GM12878 (cell line): ENCODE measurements around the gene NUAK1. TPM values are rescaled to one million over a fixed set of nuclear protein-coding genes. Genes with fewer than 3 reads are reported as not detected.

ENCODE experiments used
- ATAC-seq: fragments of 200-7000 bp; cut with Tn5 transposase; 3 replicates; pipeline ENCODE4 v1.9.1; 2020; ENCODE audit warnings: mild to moderate bottlenecking, moderate library complexity
- BruUV-seq: library from RNA; stranded (reverse); fragments of 400-500 nt; replicated peaks from 2 replicates; lab custom pipeline; 2021; lab: Mats Ljungman, UMichigan
- CTCF ChIA-PET: fragments of 300-600 bp; sonication (Branson Sonifier 250); formaldehyde crosslinking; extraction: SDS; loops from one replicate; lab custom pipeline; 2021; ENCODE audit warnings: inconsistent platforms; lab: Yijun Ruan, JAX
- POLR2A ChIA-PET: fragments of 350-600 bp; formaldehyde crosslinking; extraction: SDS; loops from one replicate; lab custom pipeline; 2021; ENCODE audit warnings: inconsistent platforms; lab: Charles Lee
- RAD21 ChIA-PET: fragments of 300-600 bp; sonication (Branson Sonifier 250); formaldehyde crosslinking; loops from one replicate; lab custom pipeline; 2023; ENCODE audit warnings: antibody characterized with exemption; ENCODE audit not compliant: unreplicated experiment; lab: Charles Lee
- SMC1A ChIA-PET: fragments of 300-600 bp; sonication (Branson Sonifier 250); formaldehyde crosslinking; loops from one replicate; lab custom pipeline; 2023; ENCODE audit not compliant: unreplicated experiment, uncharacterized antibody; lab: Charles Lee
- DNase-seq: peaks from one replicate; pipeline ENCODE4 v3.0.0-alpha.2; 2011; ENCODE audit warnings: low read depth, low spot score
- FAIRE-seq: peaks from 3 replicates; lab custom pipeline; 2011; peaks lifted over from hg19 to GRCh38; lab: Jason Lieb, UNC
- H2AFZ ChIP-seq: 2 replicates; pipeline ENCODE4 v1.6.0; 2011; ENCODE audit warnings: low read depth, low read length, control low read depth; ENCODE audit not compliant: control insufficient read depth
- H3K27ac ChIP-seq: 2 replicates; pipeline ENCODE4 v1.5.1; 2011; ENCODE audit warnings: control low read depth; ENCODE audit not compliant: control insufficient read depth, insufficient read depth
- H3K27me3 ChIP-seq, 2 experiments: replicated peaks in 1 of 2; 2 replicates each; pipeline versions ENCODE4 v1.6.0 to v1.6.1; 2011; ENCODE audit warnings: low read length in 1 of 2; ENCODE audit not compliant: control insufficient read depth in 2 of 2, insufficient read depth in 2 of 2
- H3K36me3 ChIP-seq, 2 experiments: 2 replicates each; pipeline ENCODE4 v1.5.1; 2011; ENCODE audit warnings: low read length in 1 of 2; ENCODE audit not compliant: control insufficient read depth in 2 of 2, insufficient read depth in 2 of 2
- H3K4me1 ChIP-seq: 2 replicates; pipeline ENCODE4 v1.6.1; 2011; ENCODE audit warnings: mild to moderate bottlenecking, low read length, moderate library complexity, mixed read lengths; ENCODE audit not compliant: control insufficient read depth, insufficient read depth
- H3K4me2 ChIP-seq: 2 replicates; pipeline ENCODE4 v1.6.0; 2011; ENCODE audit warnings: control low read depth; ENCODE audit not compliant: control insufficient read depth, insufficient read depth
- H3K4me3 ChIP-seq: fragments of 200-600 bp; sonication (generic); 2 replicates; pipeline ENCODE4 v1.5.1; 2016
- H3K79me2 ChIP-seq: 2 replicates; pipeline ENCODE4 v1.6.0; 2011; ENCODE audit warnings: low read length; ENCODE audit not compliant: control insufficient read depth, insufficient read depth
- H3K9ac ChIP-seq: 2 replicates; pipeline ENCODE4 v1.8.0; 2011; ENCODE audit warnings: low read length, control low read depth, mixed read lengths; ENCODE audit not compliant: control insufficient read depth, insufficient read depth
- H3K9me3 ChIP-seq: replicated peaks from 3 replicates; pipeline ENCODE4 v1.5.1; 2011; ENCODE audit warnings: mild to moderate bottlenecking, low read length; ENCODE audit not compliant: control insufficient read depth, insufficient read depth
- H4K20me1 ChIP-seq: 2 replicates; pipeline ENCODE4 v1.6.0; 2011; ENCODE audit not compliant: control insufficient read depth, insufficient read depth
- BACH1 ChIP-seq: fragments of 450-650 bp; IDR thresholded peaks from 2 replicates; pipeline ENCODE4 v1.6.1; 2017; ENCODE audit warnings: mild to moderate bottlenecking, borderline replicate concordance
- CHD2 ChIP-seq: IDR thresholded peaks from 2 replicates; pipeline ENCODE4 v1.6.1; 2011; ENCODE audit warnings: low read depth, low read length, improper control_type of control experiment, borderline replicate concordance
- MEF2B ChIP-seq: fragments of 450-650 bp; IDR thresholded peaks from 2 replicates; pipeline ENCODE4 v1.6.1; 2018; ENCODE audit warnings: mild to moderate bottlenecking, moderate library complexity; ENCODE audit not compliant: partially characterized antibody, poor library complexity, severe bottlenecking
- MTA2 ChIP-seq: fragments of 450-650 bp; IDR thresholded peaks from 2 replicates; pipeline ENCODE4 v1.6.1; 2016; ENCODE audit warnings: low read depth, mild to moderate bottlenecking, moderate library complexity
- MTA3 ChIP-seq: IDR thresholded peaks from 2 replicates; pipeline ENCODE4 v1.6.1; 2012; ENCODE audit warnings: low read length, inconsistent platforms, borderline replicate concordance
- MXI1 ChIP-seq: fragments of 150-350 bp; IDR thresholded peaks from 2 replicates; pipeline ENCODE4 v1.6.1; 2011; ENCODE audit warnings: low read depth, mild to moderate bottlenecking, inconsistent platforms, low read length, improper control_type of control experiment
- NFIC ChIP-seq: IDR thresholded peaks from 2 replicates; pipeline ENCODE4 v1.6.1; 2012; ENCODE audit warnings: low read depth, mild to moderate bottlenecking, inconsistent platforms, low read length, moderate library complexity
- SMARCA5 ChIP-seq: fragments of 450-650 bp; IDR thresholded peaks from 2 replicates; pipeline ENCODE4 v1.6.1; 2017; ENCODE audit warnings: mild to moderate bottlenecking
- SUZ12 ChIP-seq: fragments of 200-600 bp; sonication (generic); IDR thresholded peaks from one replicate; pipeline ENCODE4 v1.6.1; 2018; ENCODE audit warnings: antibody characterized with exemption, mild to moderate bottlenecking; ENCODE audit not compliant: unreplicated experiment
- WGBS: methylation state at CpG from one replicate; pipeline ENCODE4 v1.1.6; 2016; ENCODE audit warnings: low lambda C conversion rate; ENCODE audit not compliant: insufficient replicate concordance, insufficient coverage; ENCODE audit errors: missing lambda C conversion rate; 5-methylcytosine and 5-hydroxymethylcytosine counted together
- in situ Hi-C: fragments of 300-500 bp; cut with MboI; formaldehyde crosslinking; loops from 9 replicates; pipeline ENCODE4 v1.14.3; 2018; ENCODE audit warnings: mixed read lengths
- intact Hi-C: fragments of 100-400 bp; cut with micrococcal nuclease; formaldehyde crosslinking; loops from one replicate; pipeline ENCODE4 v1.14.2; 2022; ENCODE audit not compliant: unreplicated experiment
- polyA plus RNA-seq, 11 experiments: library from polyadenylated mRNA; depleted of rRNA in 4 of 11; unstranded in 6 of 11; stranded (reverse) in 5 of 11; fragments of >200 nt; fragmentation: Nextera tagmentation in 4 of 11; fragmentation: Illumina TruSeq in 1 of 11; extraction: Ambion mirVana in 4 of 11; extraction: Trizol in 1 of 11; gene quantifications; 1 replicate in 1 of 11; 2 replicates in 10 of 11; pipeline versions ENCODE4 v1.2.1 to v1.2.3, GENCODE V29; 2011 to 2016; ENCODE audit warnings: inconsistent platforms in 2 of 11, missing spikeins in 2 of 11, low read depth in 1 of 11
- total RNA-seq, 4 experiments: library from RNA; depleted of rRNA in 3 of 4; stranded (reverse); fragments of >200 nt in 3 of 4; fragmentation: Illumina TruSeq in 1 of 4; extraction: Trizol in 1 of 4; gene quantifications; 2 replicates each; pipeline versions ENCODE4 v1.2.1 to v1.2.3, GENCODE V29; 2013 to 2021
- TF ChIP-seq, protein P1 (sequence below): IDR thresholded peaks from 2 replicates; pipeline ENCODE4 v1.6.1; 2011; ENCODE audit warnings: mild to moderate bottlenecking, low read depth, low read length, moderate library complexity; ENCODE audit not compliant: insufficient replicate concordance
- TF ChIP-seq, protein P2 (sequence below): fragments of 450-650 bp; IDR thresholded peaks from 2 replicates; pipeline ENCODE4 v1.6.1; 2017; ENCODE audit warnings: borderline replicate concordance
- TF ChIP-seq, protein P3 (sequence below): fragments of 450-650 bp; conservative IDR thresholded peaks from 2 replicates; pipeline ENCODE4 v1.6.1; 2017; ENCODE audit warnings: mild to moderate bottlenecking, moderate library complexity
- TF ChIP-seq, protein P4 (sequence below): fragments of 450-650 bp; IDR thresholded peaks from 2 replicates; pipeline ENCODE4 v1.6.1; 2017; ENCODE audit warnings: low read depth, mild to moderate bottlenecking, moderate library complexity

The NUAK1 gene
- total and polyA plus RNA-seq, 10 of the 15 experiments (the other 5 are each of a cell fraction or from before 2014, with no cell fraction given): 0.03 to 0.42 (median 0.08) TPM; not detected in 2

DNA sequence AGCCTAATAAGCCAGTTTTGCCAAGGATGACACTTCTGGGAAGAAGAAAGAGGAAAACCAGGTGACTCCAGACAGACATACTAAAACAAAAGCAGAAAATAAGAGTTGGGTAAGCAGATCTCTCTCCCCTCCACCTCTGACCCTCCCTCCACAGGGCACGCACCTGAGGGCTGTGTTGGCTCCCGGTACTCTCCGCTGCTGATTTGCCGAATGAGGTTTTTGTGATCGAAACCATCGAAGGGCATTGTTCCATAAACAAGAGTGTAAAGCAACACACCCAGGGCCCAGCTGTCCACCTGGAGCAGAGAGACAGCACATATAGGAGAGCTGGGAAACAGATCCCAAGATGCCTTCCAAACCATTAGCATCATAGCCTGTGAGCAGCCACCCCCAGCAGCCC lies 68.1 kb downstream of the NUAK1 start (continued):
- TF ChIP-seq SMARCA5 (no peak), MTA2 (no peak), CHD2 (no peak), MEF2B (no peak), SUZ12 (no peak), NFIC (no peak), BACH1 (no peak)
- TF ChIP-seq, protein P1, sequence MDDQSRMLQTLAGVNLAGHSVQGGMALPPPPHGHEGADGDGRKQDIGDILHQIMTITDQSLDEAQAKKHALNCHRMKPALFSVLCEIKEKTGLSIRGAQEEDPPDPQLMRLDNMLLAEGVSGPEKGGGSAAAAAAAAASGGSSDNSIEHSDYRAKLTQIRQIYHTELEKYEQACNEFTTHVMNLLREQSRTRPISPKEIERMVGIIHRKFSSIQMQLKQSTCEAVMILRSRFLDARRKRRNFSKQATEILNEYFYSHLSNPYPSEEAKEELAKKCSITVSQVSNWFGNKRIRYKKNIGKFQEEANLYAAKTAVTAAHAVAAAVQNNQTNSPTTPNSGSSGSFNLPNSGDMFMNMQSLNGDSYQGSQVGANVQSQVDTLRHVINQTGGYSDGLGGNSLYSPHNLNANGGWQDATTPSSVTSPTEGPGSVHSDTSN: no peak
- TF ChIP-seq, protein P2, sequence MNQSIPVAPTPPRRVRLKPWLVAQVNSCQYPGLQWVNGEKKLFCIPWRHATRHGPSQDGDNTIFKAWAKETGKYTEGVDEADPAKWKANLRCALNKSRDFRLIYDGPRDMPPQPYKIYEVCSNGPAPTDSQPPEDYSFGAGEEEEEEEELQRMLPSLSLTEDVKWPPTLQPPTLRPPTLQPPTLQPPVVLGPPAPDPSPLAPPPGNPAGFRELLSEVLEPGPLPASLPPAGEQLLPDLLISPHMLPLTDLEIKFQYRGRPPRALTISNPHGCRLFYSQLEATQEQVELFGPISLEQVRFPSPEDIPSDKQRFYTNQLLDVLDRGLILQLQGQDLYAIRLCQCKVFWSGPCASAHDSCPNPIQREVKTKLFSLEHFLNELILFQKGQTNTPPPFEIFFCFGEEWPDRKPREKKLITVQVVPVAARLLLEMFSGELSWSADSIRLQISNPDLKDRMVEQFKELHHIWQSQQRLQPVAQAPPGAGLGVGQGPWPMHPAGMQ: no peak

DNA sequence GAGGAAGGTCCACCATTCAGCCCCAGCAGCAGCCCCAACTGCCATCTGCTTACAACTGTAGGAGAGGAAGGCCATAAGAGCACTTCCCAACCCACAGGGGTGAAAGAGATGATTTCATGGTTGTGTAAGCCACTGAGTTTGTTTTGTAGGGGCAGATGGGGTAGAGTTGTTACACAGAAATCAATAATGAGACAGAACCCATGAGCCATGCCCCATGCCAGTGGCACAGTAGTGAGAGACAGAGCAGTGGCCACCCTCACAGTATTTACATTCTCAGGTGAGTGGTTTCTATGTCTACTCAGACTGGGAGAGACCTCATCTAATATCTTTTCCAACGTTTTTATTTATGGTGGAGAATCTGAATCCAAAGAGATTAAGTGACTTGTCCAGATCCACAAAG lies 68.6 kb downstream of the NUAK1 start:
- DNase-seq (no peak), FAIRE-seq (no peak), ATAC-seq (no peak)
- Histone ChIP-seq H3K27ac (no peak overlapping the region), H3K9me3 (no peaks in the 10 kb centered on the region), H2AFZ (no peak overlapping the region), H3K4me3 (no peak overlapping the region), H4K20me1 (no peaks in the 10 kb centered on the region; the same call in 1 of the 2 replicates), H3K4me2 (no peak overlapping the region), H3K36me3 (no peaks in the 10 kb centered on the region), H3K79me2 (no peaks in the 10 kb centered on the region), H3K9ac (no peak overlapping the region), H3K27me3 (no peaks in the 10 kb centered on the region; a peak in 1 of 4 replicates), H3K4me1 (no peaks in the 10 kb centered on the region; the same call in 1 of the 2 replicates)
- no TSS peak for BruUV-seq
- ChIA-PET RAD21 (no interaction called here), POLR2A (no interaction called here), SMC1A (no interaction called here), CTCF (interaction anchor here (1.0 kb wide), 1 partner anchor 66 kb away, joined by 3 read pairs; no protein-coding TSS in a partner anchor)
- in situ Hi-C loops (no loop called here), intact Hi-C loops (no loop called here)
- WGBS: 5% methylated on average over 1 of the region's 1 CpG
- no peak for TF ChIP-seq MTA3
- no peak for TF ChIP-seq MXI1
- TF ChIP-seq, protein P3, sequence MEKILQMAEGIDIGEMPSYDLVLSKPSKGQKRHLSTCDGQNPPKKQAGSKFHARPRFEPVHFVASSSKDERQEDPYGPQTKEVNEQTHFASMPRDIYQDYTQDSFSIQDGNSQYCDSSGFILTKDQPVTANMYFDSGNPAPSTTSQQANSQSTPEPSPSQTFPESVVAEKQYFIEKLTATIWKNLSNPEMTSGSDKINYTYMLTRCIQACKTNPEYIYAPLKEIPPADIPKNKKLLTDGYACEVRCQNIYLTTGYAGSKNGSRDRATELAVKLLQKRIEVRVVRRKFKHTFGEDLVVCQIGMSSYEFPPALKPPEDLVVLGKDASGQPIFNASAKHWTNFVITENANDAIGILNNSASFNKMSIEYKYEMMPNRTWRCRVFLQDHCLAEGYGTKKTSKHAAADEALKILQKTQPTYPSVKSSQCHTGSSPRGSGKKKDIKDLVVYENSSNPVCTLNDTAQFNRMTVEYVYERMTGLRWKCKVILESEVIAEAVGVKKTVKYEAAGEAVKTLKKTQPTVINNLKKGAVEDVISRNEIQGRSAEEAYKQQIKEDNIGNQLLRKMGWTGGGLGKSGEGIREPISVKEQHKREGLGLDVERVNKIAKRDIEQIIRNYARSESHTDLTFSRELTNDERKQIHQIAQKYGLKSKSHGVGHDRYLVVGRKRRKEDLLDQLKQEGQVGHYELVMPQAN: no peak
- TF ChIP-seq, protein P4, sequence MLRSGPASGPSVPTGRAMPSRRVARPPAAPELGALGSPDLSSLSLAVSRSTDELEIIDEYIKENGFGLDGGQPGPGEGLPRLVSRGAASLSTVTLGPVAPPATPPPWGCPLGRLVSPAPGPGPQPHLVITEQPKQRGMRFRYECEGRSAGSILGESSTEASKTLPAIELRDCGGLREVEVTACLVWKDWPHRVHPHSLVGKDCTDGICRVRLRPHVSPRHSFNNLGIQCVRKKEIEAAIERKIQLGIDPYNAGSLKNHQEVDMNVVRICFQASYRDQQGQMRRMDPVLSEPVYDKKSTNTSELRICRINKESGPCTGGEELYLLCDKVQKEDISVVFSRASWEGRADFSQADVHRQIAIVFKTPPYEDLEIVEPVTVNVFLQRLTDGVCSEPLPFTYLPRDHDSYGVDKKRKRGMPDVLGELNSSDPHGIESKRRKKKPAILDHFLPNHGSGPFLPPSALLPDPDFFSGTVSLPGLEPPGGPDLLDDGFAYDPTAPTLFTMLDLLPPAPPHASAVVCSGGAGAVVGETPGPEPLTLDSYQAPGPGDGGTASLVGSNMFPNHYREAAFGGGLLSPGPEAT: no peak
